ENCODE data around the gene WWOX.

Gene WWOX

GRCh38 chr16:78542419-78542818, 443.0 kb downstream of the WWOX start:
- H3K27ac Mint-ChIP-seq (ENCODE audit: low read depth): no peak overlapping the region
- no peaks in the 10 kb centered on the region for H3K27me3 Mint-ChIP-seq
- DNase-seq (ENCODE audit: low spot score in 2 of 2): no peak

GRCh38 chr16:78543023-78543422, 443.6 kb downstream of the WWOX start:
- Mint-ChIP-seq H3K27me3 (no peaks in the 10 kb centered on the region), H3K36me3 (ENCODE audit: insufficient read depth) (no peaks in the 10 kb centered on the region), H3K9me3 (no peaks in the 10 kb centered on the region), H3K4me3 (no peak overlapping the region), H3K27ac (ENCODE audit: low read depth) (no peak overlapping the region), H3K4me1 (no peaks in the 10 kb centered on the region)
- DNase-seq (ENCODE audit: low spot score in 2 of 2) (no peak), ATAC-seq (replicated peaks; ENCODE audit: extremely low read depth, poor library complexity, severe bottlenecking) (no peak)

More at GRCh38 chr16:78542419-78542818, 443.0 kb downstream of the WWOX start:
- H3K4me1 Mint-ChIP-seq: no peaks in the 10 kb centered on the region
- no peaks in the 10 kb centered on the region for H3K9me3 Mint-ChIP-seq
- no peak for ATAC-seq (replicated peaks; ENCODE audit: extremely low read depth, poor library complexity, severe bottlenecking)
- no peak overlapping the region for H3K4me3 Mint-ChIP-seq
- H3K36me3 Mint-ChIP-seq (ENCODE audit: insufficient read depth): no peaks in the 10 kb centered on the region

- ATAC-seq (replicated peaks; ENCODE audit: extremely low read depth, poor library complexity, severe bottlenecking) (no peak), DNase-seq (ENCODE audit: low spot score in 2 of 2) (no peak)
- Mint-ChIP-seq H3K9me3 (no peaks in the 10 kb centered on the region), H3K27ac (ENCODE audit: low read depth) (no peak overlapping the region), H3K27me3 (no peaks in the 10 kb centered on the region), H3K4me1 (peaks cover 15% of the 10 kb centered on the region), H3K4me3 (no peak overlapping the region), H3K36me3 (ENCODE audit: insufficient read depth) (peaks cover 1% of the 10 kb centered on the region)
Observed at GRCh38 chr16:78549366-78549765, 449.9 kb downstream of the WWOX start.

GRCh38 chr16:78551487-78552085, 452.1 kb downstream of the WWOX start:
- no peak for ATAC-seq (replicated peaks; ENCODE audit: extremely low read depth, poor library complexity, severe bottlenecking)
- DNase-seq (ENCODE audit: low spot score in 2 of 2): no peak
- peaks cover 15% of the 10 kb centered on the region for H3K4me1 Mint-ChIP-seq
- H3K36me3 Mint-ChIP-seq (ENCODE audit: insufficient read depth): peaks cover 1% of the 10 kb centered on the region
- no peak overlapping the region for H3K27ac Mint-ChIP-seq (ENCODE audit: low read depth)
- H3K9me3 Mint-ChIP-seq: no peaks in the 10 kb centered on the region
- H3K4me3 Mint-ChIP-seq: no peak overlapping the region
- no peaks in the 10 kb centered on the region for H3K27me3 Mint-ChIP-seq

GRCh38 chr16:78552106-78552675, 452.7 kb downstream of the WWOX start:
- H3K4me3 Mint-ChIP-seq: no peak overlapping the region
- H3K4me1 Mint-ChIP-seq: peaks cover 15% of the 10 kb centered on the region
- no peaks in the 10 kb centered on the region for H3K27me3 Mint-ChIP-seq
- no peaks in the 10 kb centered on the region for H3K9me3 Mint-ChIP-seq
- no peak overlapping the region for H3K27ac Mint-ChIP-seq (ENCODE audit: low read depth)
- DNase-seq (ENCODE audit: low spot score in 2 of 2): no peak
- peaks cover 1% of the 10 kb centered on the region for H3K36me3 Mint-ChIP-seq (ENCODE audit: insufficient read depth)
- no peak for ATAC-seq (replicated peaks; ENCODE audit: extremely low read depth, poor library complexity, severe bottlenecking)

GRCh38 chr16:78552716-78553115, 453.3 kb downstream of the WWOX start:
- Mint-ChIP-seq H3K27me3 (no peaks in the 10 kb centered on the region), H3K4me3 (no peak overlapping the region), H3K27ac (ENCODE audit: low read depth) (no peak overlapping the region), H3K4me1 (peaks cover 15% of the 10 kb centered on the region), H3K9me3 (no peaks in the 10 kb centered on the region), H3K36me3 (ENCODE audit: insufficient read depth) (peaks cover 1% of the 10 kb centered on the region)
- ATAC-seq (replicated peaks; ENCODE audit: extremely low read depth, poor library complexity, severe bottlenecking) (no peak), DNase-seq (ENCODE audit: low spot score in 2 of 2) (no peak)

- no peaks in the 10 kb centered on the region for H3K27me3 Mint-ChIP-seq
- H3K9me3 Mint-ChIP-seq: no peaks in the 10 kb centered on the region
- DNase-seq (ENCODE audit: low spot score in 2 of 2) (no peak), ATAC-seq (replicated peaks; ENCODE audit: extremely low read depth, poor library complexity, severe bottlenecking) (peak; percentile 19)
- no peak overlapping the region for H3K27ac Mint-ChIP-seq (ENCODE audit: low read depth)
- no peak overlapping the region for H3K4me3 Mint-ChIP-seq
- peaks cover 15% of the 10 kb centered on the region for H3K4me1 Mint-ChIP-seq
- peaks cover 1% of the 10 kb centered on the region for H3K36me3 Mint-ChIP-seq (ENCODE audit: insufficient read depth)
Observed at GRCh38 chr16:78553268-78554039, 454.0 kb downstream of the WWOX start.

GRCh38 chr16:78556421-78556820, 457.0 kb downstream of the WWOX start:
- no peak for DNase-seq (ENCODE audit: low spot score in 2 of 2)
- Mint-ChIP-seq H3K27me3 (no peaks in the 10 kb centered on the region), H3K9me3 (no peaks in the 10 kb centered on the region), H3K4me1 (peaks cover 15% of the 10 kb centered on the region), H3K27ac (ENCODE audit: low read depth) (no peak overlapping the region), H3K4me3 (no peak overlapping the region), H3K36me3 (ENCODE audit: insufficient read depth) (peaks cover 1% of the 10 kb centered on the region)
- ATAC-seq (replicated peaks; ENCODE audit: extremely low read depth, poor library complexity, severe bottlenecking): no peak

- ATAC-seq (replicated peaks; ENCODE audit: extremely low read depth, poor library complexity, severe bottlenecking) (no peak), DNase-seq (ENCODE audit: low spot score in 2 of 2) (no peak)
- Mint-ChIP-seq H3K27me3 (no peaks in the 10 kb centered on the region), H3K4me3 (no peak overlapping the region), H3K9me3 (no peaks in the 10 kb centered on the region), H3K36me3 (ENCODE audit: insufficient read depth) (no peaks in the 10 kb centered on the region), H3K27ac (ENCODE audit: low read depth) (no peak overlapping the region), H3K4me1 (no peaks in the 10 kb centered on the region)
Observed at GRCh38 chr16:78560997-78561396, 461.5 kb downstream of the WWOX start.

- Mint-ChIP-seq H3K27me3 (no peaks in the 10 kb centered on the region), H3K27ac (ENCODE audit: low read depth) (no peak overlapping the region), H3K9me3 (no peaks in the 10 kb centered on the region), H3K36me3 (ENCODE audit: insufficient read depth) (no peaks in the 10 kb centered on the region), H3K4me1 (peaks cover 9% of the 10 kb centered on the region), H3K4me3 (no peak overlapping the region)
- no peak for DNase-seq (ENCODE audit: low spot score in 2 of 2)
- ATAC-seq (replicated peaks; ENCODE audit: extremely low read depth, poor library complexity, severe bottlenecking): no peak
Observed at GRCh38 chr16:78562111-78562510, 462.7 kb downstream of the WWOX start.

GRCh38 chr16:78562650-78563049, 463.2 kb downstream of the WWOX start:
- ATAC-seq (replicated peaks; ENCODE audit: extremely low read depth, poor library complexity, severe bottlenecking) (no peak), DNase-seq (ENCODE audit: low spot score in 2 of 2) (no peak)
- no peak overlapping the region for H3K4me3 Mint-ChIP-seq
- no peak overlapping the region for H3K27ac Mint-ChIP-seq (ENCODE audit: low read depth)
- no peaks in the 10 kb centered on the region for H3K36me3 Mint-ChIP-seq (ENCODE audit: insufficient read depth)
- no peaks in the 10 kb centered on the region for H3K9me3 Mint-ChIP-seq
- no peaks in the 10 kb centered on the region for H3K27me3 Mint-ChIP-seq
- peaks cover 9% of the 10 kb centered on the region for H3K4me1 Mint-ChIP-seq

GRCh38 chr16:78563905-78564304, 464.5 kb downstream of the WWOX start:
- H3K4me1 Mint-ChIP-seq: peaks cover 9% of the 10 kb centered on the region
- ATAC-seq (replicated peaks; ENCODE audit: extremely low read depth, poor library complexity, severe bottlenecking) (no peak), DNase-seq (ENCODE audit: low spot score in 2 of 2) (no peak)
- H3K27ac Mint-ChIP-seq (ENCODE audit: low read depth): no peak overlapping the region
- no peak overlapping the region for H3K4me3 Mint-ChIP-seq
- no peaks in the 10 kb centered on the region for H3K9me3 Mint-ChIP-seq
- no peaks in the 10 kb centered on the region for H3K27me3 Mint-ChIP-seq
- no peaks in the 10 kb centered on the region for H3K36me3 Mint-ChIP-seq (ENCODE audit: insufficient read depth)

All from central memory CD8-positive, alpha-beta T cell (primary cell).